ENCODE data around the gene DPEP2.

The DPEP2 gene

GRCh38 chr16:67969254-67970039, 29.8 kb downstream of the DPEP2 start:
- H3K27ac ChIP-seq (ENCODE audit: low read length): no peak overlapping the region
- H3K9me3 ChIP-seq (ENCODE audit: control insufficient read depth, low read depth, low read length): no peaks in the 10 kb centered on the region
- H3K36me3 ChIP-seq (ENCODE audit: control insufficient read depth, low read depth, low read length): no peaks in the 10 kb centered on the region
- H3K27me3 ChIP-seq (ENCODE audit: control insufficient read depth, insufficient read depth, low read length): no peaks in the 10 kb centered on the region
- peak overlapping the region; percentile 68 for H3K4me3 ChIP-seq (ENCODE audit: low read length)
- no peak overlapping the region for H3K9ac ChIP-seq (ENCODE audit: low read length)
- H3K4me1 ChIP-seq (ENCODE audit: control insufficient read depth, low read depth, low read length): peaks cover 14% of the 10 kb centered on the region

GRCh38 chr16:67968400-67969253, 30.7 kb downstream of the DPEP2 start, which contains the start of gene SLC12A4:
Gene SLC12A4, minus strand, starts transcription at chr16:67968637. Its CDS starts 84 bp downstream, at chr16:67968553.
- no peaks in the 10 kb centered on the region for H3K36me3 ChIP-seq (ENCODE audit: control insufficient read depth, low read depth, low read length)
- H3K27ac ChIP-seq (ENCODE audit: low read length): no peak within 1 kb of the TSS

GRCh38 chr16:67967958-67968399, 31.3 kb downstream of the DPEP2 start:
- peaks cover 2% of the 10 kb centered on the region for H3K36me3 ChIP-seq (ENCODE audit: control insufficient read depth, low read depth, low read length)
- H3K4me3 ChIP-seq (ENCODE audit: low read length): peak overlapping the region; percentile 68
- H3K9me3 ChIP-seq (ENCODE audit: control insufficient read depth, low read depth, low read length): no peaks in the 10 kb centered on the region
- no peaks in the 10 kb centered on the region for H3K27me3 ChIP-seq (ENCODE audit: control insufficient read depth, insufficient read depth, low read length)
- peak overlapping the region; percentile 19 for H3K9ac ChIP-seq (ENCODE audit: low read length)
- H3K4me1 ChIP-seq (ENCODE audit: control insufficient read depth, low read depth, low read length): peaks cover 14% of the 10 kb centered on the region
- no peak overlapping the region for H3K27ac ChIP-seq (ENCODE audit: low read length)

More at GRCh38 chr16:67968400-67969253, 30.7 kb downstream of the DPEP2 start, which contains the start of gene SLC12A4:
- Histone ChIP-seq H3K27me3 (ENCODE audit: control insufficient read depth, insufficient read depth, low read length) (no peaks in the 10 kb centered on the region), H3K9me3 (ENCODE audit: control insufficient read depth, low read depth, low read length) (no peaks in the 10 kb centered on the region), H3K9ac (ENCODE audit: low read length) (peak within 1 kb of the TSS; percentile 19), H3K4me1 (ENCODE audit: control insufficient read depth, low read depth, low read length) (peaks cover 14% of the 10 kb centered on the region), H3K4me3 (ENCODE audit: low read length) (peak within 1 kb of the TSS; percentile 68)

GRCh38 chr16:67967183-67967957, 31.9 kb downstream of the DPEP2 start:
- H3K27ac ChIP-seq (ENCODE audit: low read length): no peak overlapping the region
- H3K9ac ChIP-seq (ENCODE audit: low read length): peak overlapping the region; percentile 19
- H3K9me3 ChIP-seq (ENCODE audit: control insufficient read depth, low read depth, low read length): no peaks in the 10 kb centered on the region
- H3K4me1 ChIP-seq (ENCODE audit: control insufficient read depth, low read depth, low read length): peaks cover 14% of the 10 kb centered on the region
- no peaks in the 10 kb centered on the region for H3K27me3 ChIP-seq (ENCODE audit: control insufficient read depth, insufficient read depth, low read length)
- H3K4me3 ChIP-seq (ENCODE audit: low read length): peak overlapping the region; percentile 68
- peaks cover 8% of the 10 kb centered on the region for H3K36me3 ChIP-seq (ENCODE audit: control insufficient read depth, low read depth, low read length)

- peaks cover 10% of the 10 kb centered on the region for H3K36me3 ChIP-seq (ENCODE audit: control insufficient read depth, low read depth, low read length)
- peak overlapping the region; percentile 68 for H3K4me3 ChIP-seq (ENCODE audit: low read length)
- no peak overlapping the region for H3K9ac ChIP-seq (ENCODE audit: low read length)
- H3K27ac ChIP-seq (ENCODE audit: low read length): no peak overlapping the region
- H3K9me3 ChIP-seq (ENCODE audit: control insufficient read depth, low read depth, low read length): no peaks in the 10 kb centered on the region
- peaks cover 14% of the 10 kb centered on the region for H3K4me1 ChIP-seq (ENCODE audit: control insufficient read depth, low read depth, low read length)
- no peaks in the 10 kb centered on the region for H3K27me3 ChIP-seq (ENCODE audit: control insufficient read depth, insufficient read depth, low read length)
These were observed 32.6 kb downstream of the DPEP2 start for GRCh38 chr16:67966549-67967182.

GRCh38 chr16:67965668-67966548, 33.4 kb downstream of the DPEP2 start:
- H3K36me3 ChIP-seq (ENCODE audit: control insufficient read depth, low read depth, low read length): peaks cover 17% of the 10 kb centered on the region
- H3K27ac ChIP-seq (ENCODE audit: low read length): no peak overlapping the region
- H3K4me3 ChIP-seq (ENCODE audit: low read length): no peak overlapping the region
- no peaks in the 10 kb centered on the region for H3K9me3 ChIP-seq (ENCODE audit: control insufficient read depth, low read depth, low read length)
- H3K9ac ChIP-seq (ENCODE audit: low read length): no peak overlapping the region
- H3K27me3 ChIP-seq (ENCODE audit: control insufficient read depth, insufficient read depth, low read length): no peaks in the 10 kb centered on the region
- H3K4me1 ChIP-seq (ENCODE audit: control insufficient read depth, low read depth, low read length): peaks cover 14% of the 10 kb centered on the region

GRCh38 chr16:67964477-67965131, 34.7 kb downstream of the DPEP2 start:
- Histone ChIP-seq H3K4me1 (ENCODE audit: control insufficient read depth, low read depth, low read length) (peaks cover 14% of the 10 kb centered on the region), H3K27me3 (ENCODE audit: control insufficient read depth, insufficient read depth, low read length) (no peaks in the 10 kb centered on the region), H3K36me3 (ENCODE audit: control insufficient read depth, low read depth, low read length) (peaks cover 25% of the 10 kb centered on the region), H3K9me3 (ENCODE audit: control insufficient read depth, low read depth, low read length) (no peaks in the 10 kb centered on the region), H3K9ac (ENCODE audit: low read length) (no peak overlapping the region), H3K27ac (ENCODE audit: low read length) (no peak overlapping the region), H3K4me3 (ENCODE audit: low read length) (no peak overlapping the region)

GRCh38 chr16:67963662-67964321, 35.5 kb downstream of the DPEP2 start:
- Histone ChIP-seq H3K27me3 (ENCODE audit: control insufficient read depth, insufficient read depth, low read length) (no peaks in the 10 kb centered on the region), H3K4me1 (ENCODE audit: control insufficient read depth, low read depth, low read length) (peaks cover 14% of the 10 kb centered on the region), H3K27ac (ENCODE audit: low read length) (no peak overlapping the region), H3K9ac (ENCODE audit: low read length) (no peak overlapping the region), H3K9me3 (ENCODE audit: control insufficient read depth, low read depth, low read length) (no peaks in the 10 kb centered on the region), H3K36me3 (ENCODE audit: control insufficient read depth, low read depth, low read length) (peaks cover 32% of the 10 kb centered on the region), H3K4me3 (ENCODE audit: low read length) (no peak overlapping the region)

- H3K4me3 ChIP-seq (ENCODE audit: low read length): no peak overlapping the region
- no peak overlapping the region for H3K9ac ChIP-seq (ENCODE audit: low read length)
- H3K27me3 ChIP-seq (ENCODE audit: control insufficient read depth, insufficient read depth, low read length): no peaks in the 10 kb centered on the region
- peaks cover 14% of the 10 kb centered on the region for H3K4me1 ChIP-seq (ENCODE audit: control insufficient read depth, low read depth, low read length)
- peaks cover 35% of the 10 kb centered on the region for H3K36me3 ChIP-seq (ENCODE audit: control insufficient read depth, low read depth, low read length)
- H3K27ac ChIP-seq (ENCODE audit: low read length): no peak overlapping the region
- no peaks in the 10 kb centered on the region for H3K9me3 ChIP-seq (ENCODE audit: control insufficient read depth, low read depth, low read length)
These were observed 36.0 kb downstream of the DPEP2 start for GRCh38 chr16:67963292-67963661.

Measured in iPS-18a (cell line).